Left colon (tissue), 2 donors: ENCODE data around the gene PELO. TPM values are rescaled to one million over a fixed set of nuclear protein-coding genes. Genes with fewer than 3 reads are reported as not detected.
"Not testable (repeated sequence)": the region's sequence is repeated elsewhere in the genome, so short reads cannot be mapped to it uniquely, and the experiment has no call there.

Source experiments
- ATAC-seq: fragments of 200-7000 bp; cut with Tn5 transposase; one replicate; pipeline ENCODE4 v1.9.1; 2020; ENCODE audit warnings: mild to moderate bottlenecking, moderate library complexity
- DNase-seq, 2 donors: peaks; one replicate each; pipeline ENCODE4 v3.0.0-alpha.2; 2020
- intact Hi-C, 2 donors: fragments of 100-400 bp; cut with DNase I in 1 of 2; cut with micrococcal nuclease in 1 of 2; formaldehyde crosslinking; loops; one replicate each; pipeline versions ENCODE4 v1.11.2 to v1.14.0; 2022; cut with DNase I, micrococcal nuclease
- total RNA-seq, 2 donors: library from RNA; stranded (reverse); fragmentation: NEBNext Ultra II Directional; extraction: Animal tissue kit (Norgen Biotek cat#: 25700); gene quantifications; one replicate each; pipeline ENCODE4 v1.2.1, GENCODE V29; 2021
- donor health status: DM: no; HTN: no; CAD: no.
- donor health status: DM: yes; HTN: yes; CAD: no.

The PELO gene
- total RNA-seq, 2 donors from 2014 or later: 16.4 to 21.2 TPM

- no peak for DNase-seq
- ATAC-seq: no peak
- intact Hi-C loops: no loop called here
Observed at GRCh38 chr5:52814352-52815148, 26.8 kb downstream of the PELO start.

GRCh38 chr5:52817818-52818217, 30.1 kb downstream of the PELO start:
- ATAC-seq: peak; percentile 70
- no peak for DNase-seq
- intact Hi-C loops: no loop called here

DNA sequence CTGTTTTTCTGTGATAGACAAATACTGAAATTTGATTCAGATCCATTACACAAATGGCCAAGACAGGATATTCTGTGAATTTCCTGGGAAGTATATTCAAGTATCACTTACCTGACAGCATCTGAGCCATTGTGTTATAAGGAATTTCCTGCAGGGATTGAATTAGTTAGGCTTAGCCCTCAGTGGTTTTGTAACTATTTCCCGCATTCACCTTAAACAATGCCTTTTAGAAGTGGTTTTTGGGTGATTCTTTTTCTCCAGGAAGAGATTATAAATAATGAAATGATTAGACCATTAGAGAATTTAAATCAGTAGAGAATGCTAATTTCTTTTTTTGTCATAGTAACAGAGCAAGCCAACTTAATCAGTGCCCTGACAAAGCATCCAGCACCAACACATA, 30.6 kb downstream of the PELO start:
- ATAC-seq: no peak
- no peak for DNase-seq
- intact Hi-C loops: no loop called here

- intact Hi-C loops, DNase-seq, ATAC-seq: not testable (repeated sequence)
Observed at GRCh38 chr5:52818807-52819206, 31.1 kb downstream of the PELO start.

DNA sequence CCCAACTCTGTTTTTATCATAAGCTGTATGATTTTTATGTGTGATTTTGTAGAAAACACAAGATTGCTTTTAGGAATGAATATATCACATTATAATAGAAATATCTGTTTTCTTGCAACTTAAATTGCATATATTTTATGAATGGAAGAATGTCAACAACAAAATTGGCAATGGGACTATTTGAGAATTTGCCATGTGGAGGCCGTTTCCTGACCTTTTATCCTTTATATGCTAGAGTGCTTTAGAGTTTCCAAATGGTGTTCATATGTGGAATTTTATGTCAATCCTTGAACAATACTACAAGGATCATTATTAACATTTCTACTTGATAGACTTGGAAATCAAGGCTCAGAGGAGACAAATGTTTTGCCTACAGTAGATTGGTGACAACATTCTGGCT, 34.2 kb downstream of the PELO start:
- intact Hi-C loops: no loop called here
- ATAC-seq: no peak
- no peak for DNase-seq

DNA sequence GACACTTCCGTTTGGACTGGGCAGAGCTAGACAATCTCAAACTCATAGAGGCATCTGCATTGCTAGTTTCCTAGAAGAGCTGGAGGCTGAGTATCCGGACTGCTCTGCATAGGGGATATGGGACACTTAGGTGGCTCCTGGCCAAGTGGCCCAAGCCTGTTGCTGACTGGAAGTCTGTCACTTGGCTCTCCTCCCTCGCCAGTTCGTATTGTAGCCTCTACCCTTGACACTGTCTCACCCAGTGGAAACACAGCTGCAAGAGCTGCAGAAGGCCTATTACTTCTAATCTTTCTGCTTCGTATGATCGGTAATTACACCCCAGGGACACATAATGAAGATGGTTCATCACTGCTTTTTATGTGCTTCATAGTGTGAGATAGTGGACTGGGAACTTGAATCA, 34.7 kb downstream of the PELO start:
- DNase-seq (peak in 1 of 2 donors; percentile 34), ATAC-seq (no peak)

GRCh38 chr5:52824827-52825226, 37.1 kb downstream of the PELO start:
- ATAC-seq (no peak), DNase-seq (no peak)
- intact Hi-C loops: no loop called here

More for the DNA sequence above, 34.7 kb downstream of the PELO start:
- intact Hi-C loops: no loop called here

GRCh38 chr5:52825826-52826225, 38.1 kb downstream of the PELO start:
- ATAC-seq (no peak), DNase-seq (no peak)
- intact Hi-C loops: no loop called here

DNA sequence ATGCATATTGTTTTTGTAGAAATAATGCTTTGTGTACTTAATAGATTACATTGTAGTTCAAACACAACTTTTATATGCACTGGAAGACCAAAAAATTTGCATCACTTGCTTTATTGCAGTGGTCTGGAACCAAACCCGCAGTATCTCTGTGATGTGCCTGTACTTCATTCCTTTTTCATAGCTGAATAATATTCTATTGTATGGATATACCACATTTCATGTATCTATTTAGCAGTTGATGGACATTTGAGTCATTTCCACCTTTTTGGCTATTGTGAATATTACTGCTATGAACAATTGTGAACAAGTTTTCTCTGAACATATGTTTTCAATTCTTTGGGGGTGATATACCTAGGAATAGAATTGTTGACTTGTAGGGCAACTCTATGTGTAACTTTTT, 40.1 kb downstream of the PELO start:
- DNase-seq (no peak), ATAC-seq (no peak)
- intact Hi-C loops: no loop called here

GRCh38 chr5:52829664-52830063, 41.9 kb downstream of the PELO start:
- DNase-seq (no peak), ATAC-seq (no peak)
- intact Hi-C loops: no loop called here

- ATAC-seq: no peak
- no peak for DNase-seq
- intact Hi-C loops: no loop called here
Observed at GRCh38 chr5:52830650-52831049, 42.9 kb downstream of the PELO start.

DNA sequence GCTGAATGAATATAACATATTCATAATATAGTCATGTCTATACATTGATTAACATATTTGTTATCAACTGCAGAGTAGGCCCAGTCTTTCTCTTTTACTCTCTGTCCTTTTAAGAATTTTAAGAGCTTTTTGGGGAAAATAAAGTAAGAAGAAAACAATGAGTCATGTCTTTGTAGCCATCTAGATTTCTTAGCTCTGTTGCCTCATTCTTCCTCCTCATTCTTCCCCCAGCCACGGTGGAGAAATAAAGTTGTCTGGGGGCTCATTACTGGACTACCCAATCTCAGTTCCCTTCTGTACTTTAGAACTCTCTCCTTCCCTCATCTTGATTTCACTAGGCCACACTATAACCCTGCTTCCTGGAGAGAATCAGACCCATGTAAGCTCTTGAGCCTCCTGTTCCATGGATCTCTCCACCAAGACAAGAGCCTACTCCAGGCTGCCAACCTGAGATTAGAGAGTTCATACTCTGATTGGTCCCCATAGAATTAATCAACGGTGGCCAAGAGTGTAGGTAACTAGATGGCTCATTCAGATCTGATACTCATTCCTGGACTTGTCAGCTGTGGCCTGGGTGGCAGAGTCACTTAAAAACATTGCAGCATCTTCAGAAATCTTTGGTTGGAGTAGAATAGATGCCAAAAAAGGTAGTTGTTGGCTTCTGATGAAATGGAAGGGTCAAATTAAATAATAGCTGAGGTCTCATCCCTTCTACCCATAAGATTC, 44.2 kb downstream of the PELO start:
- no peak for DNase-seq
- ATAC-seq: no peak

GRCh38 chr5:52834320-52834719, 46.6 kb downstream of the PELO start:
- ATAC-seq: no peak
- intact Hi-C loops: no loop called here

More for the DNA sequence above, 44.2 kb downstream of the PELO start:
- intact Hi-C loops: no loop called here

DNA sequence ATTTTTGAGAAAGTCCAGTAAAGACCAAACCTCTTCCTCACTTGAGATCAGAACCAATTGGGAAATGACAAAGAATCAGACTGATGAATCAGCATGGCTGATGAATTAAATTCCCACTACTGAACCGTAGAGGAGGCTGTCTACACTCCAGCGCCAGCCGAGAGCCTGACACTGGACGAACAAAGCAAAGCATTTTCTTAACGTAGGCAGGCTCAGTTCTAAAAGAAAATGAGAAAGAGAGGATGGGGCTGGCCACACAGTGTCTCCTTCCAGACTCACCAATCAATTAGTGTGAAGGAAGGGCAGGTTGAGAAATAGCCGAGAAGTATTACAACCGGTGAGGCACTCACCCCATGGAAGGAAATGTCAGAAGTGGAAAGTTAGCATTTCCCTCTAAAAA, 49.4 kb downstream of the PELO start:
- ATAC-seq: no peak
- intact Hi-C loops: no loop called here
- no peak for DNase-seq

More at GRCh38 chr5:52834320-52834719, 46.6 kb downstream of the PELO start:
- no peak for DNase-seq

Other genes with a start within 250 kb of the PELO start
- gene ITGA1, start within 50 bp of the PELO start, total RNA-seq: 10 to 100 TPM; 25.2 to 47.0 TPM
- gene ITGA2, start 201.4 kb downstream of the PELO start, total RNA-seq: 10 to 100 TPM; 17.6 to 19.2 TPM